GM23338 (cell line): Measurements from ENCODE around the gene GABRA1. TPM values are rescaled to one million over a fixed set of nuclear protein-coding genes. Genes with fewer than 3 reads are reported as not detected.

Experiments used
- ATAC-seq: fragments of 200-7000 bp; cut with Tn5 transposase; 3 replicates; pipeline ENCODE4 v1.9.1; 2020
- DNase-seq: peaks from one replicate; pipeline ENCODE4 v3.0.0-alpha.2; 2015; ENCODE audit warnings: low spot score
- H2AFZ ChIP-seq: fragments of 200-600 bp; sonication (generic); 2 replicates; pipeline ENCODE4 v1.8.0; 2016; ENCODE audit warnings: antibody characterized with exemption, mild to moderate bottlenecking, moderate library complexity
- H3F3A ChIP-seq: fragments of 200-600 bp; sonication (generic); replicated peaks from 2 replicates; pipeline ENCODE4 v1.8.0; 2017; ENCODE audit warnings: antibody characterized with exemption, mixed run types, low read depth
- H3K27ac ChIP-seq: fragments of 200-600 bp; sonication (generic); 2 replicates; pipeline ENCODE4 v1.6.1; 2016; ENCODE audit warnings: low read depth
- H3K27me3 ChIP-seq: fragments of 200-600 bp; sonication (generic); 2 replicates; pipeline ENCODE4 v1.8.0; 2016; ENCODE audit warnings: mild to moderate bottlenecking, mixed run types, moderate library complexity; ENCODE audit not compliant: insufficient read depth
- H3K36me3 ChIP-seq: fragments of 200-600 bp; sonication (generic); 2 replicates; pipeline ENCODE4 v1.8.0; 2016; ENCODE audit warnings: mild to moderate bottlenecking; ENCODE audit not compliant: insufficient read depth
- H3K4me1 ChIP-seq: fragments of 200-600 bp; sonication (generic); 2 replicates; pipeline ENCODE4 v1.8.0; 2016; ENCODE audit warnings: mild to moderate bottlenecking, moderate library complexity; ENCODE audit not compliant: insufficient read depth
- H3K4me2 ChIP-seq: fragments of 200-600 bp; sonication (generic); 2 replicates; pipeline ENCODE4 v1.7.1; 2017; ENCODE audit warnings: mixed run types
- H3K4me3 ChIP-seq: fragments of 200-600 bp; sonication (generic); 2 replicates; pipeline ENCODE4 v1.6.1; 2016; ENCODE audit warnings: mixed run types
- H3K79me2 ChIP-seq: fragments of 200-600 bp; sonication (generic); replicated peaks from 2 replicates; pipeline ENCODE4 v1.8.0; 2017; ENCODE audit warnings: mild to moderate bottlenecking; ENCODE audit not compliant: insufficient read depth
- H3K9me2 ChIP-seq: fragments of 200-600 bp; sonication (generic); 2 replicates; pipeline ENCODE4 v1.8.0; 2017; ENCODE audit not compliant: insufficient read depth
- H4K20me1 ChIP-seq: fragments of 200-600 bp; sonication (generic); replicated peaks from 2 replicates; pipeline ENCODE4 v1.8.0; 2017; ENCODE audit warnings: mild to moderate bottlenecking; ENCODE audit not compliant: insufficient read depth
- H3K27ac Mint-ChIP-seq: 2 replicates; pipeline ENCODE4 v1.8.0; 2020; ENCODE audit warnings: inconsistent platforms, mild to moderate bottlenecking, moderate library complexity, mixed read lengths
- H3K27me3 Mint-ChIP-seq: 3 replicates; pipeline ENCODE4 v1.8.0; 2022; ENCODE audit warnings: low read depth, mild to moderate bottlenecking, moderate library complexity, mixed read lengths, inconsistent platforms; ENCODE audit not compliant: insufficient read depth, poor library complexity
- H3K36me3 Mint-ChIP-seq: 3 replicates; pipeline ENCODE4 v1.8.0; 2021; ENCODE audit warnings: low read depth, mild to moderate bottlenecking, inconsistent platforms, moderate library complexity, mixed read lengths
- H3K4me1 Mint-ChIP-seq: 3 replicates; pipeline ENCODE4 v1.8.0; 2020; ENCODE audit warnings: mild to moderate bottlenecking, inconsistent platforms, mixed read lengths
- H3K4me3 Mint-ChIP-seq: 3 replicates; pipeline ENCODE4 v1.8.0; 2021; ENCODE audit warnings: moderate library complexity, mild to moderate bottlenecking, inconsistent platforms, mixed read lengths
- H3K9me3 Mint-ChIP-seq: 3 replicates; pipeline ENCODE4 v1.8.0; 2020; ENCODE audit warnings: moderate library complexity, mild to moderate bottlenecking, inconsistent platforms, mixed read lengths
- CREB1 ChIP-seq: fragments of 250-450 bp; sonication (Bioruptor Pico); IDR thresholded peaks from 2 replicates; pipeline ENCODE4 v1.5.0; 2020; ENCODE audit warnings: low read depth, mild to moderate bottlenecking, moderate library complexity
- EZH2 ChIP-seq: fragments of 200-600 bp; sonication (generic); IDR thresholded peaks from one replicate; pipeline ENCODE4 v1.8.0; 2017; ENCODE audit warnings: antibody characterized with exemption, mild to moderate bottlenecking, low read depth; ENCODE audit not compliant: unreplicated experiment
- EZH2phosphoT487 ChIP-seq: fragments of 200-600 bp; sonication (generic); IDR thresholded peaks from one replicate; pipeline ENCODE4 v1.8.1; 2018; ENCODE audit warnings: antibody characterized with exemption; ENCODE audit not compliant: unreplicated experiment
- JUNB ChIP-seq: IDR thresholded peaks from one replicate; pipeline ENCODE4 v1.6.1; 2016; ENCODE audit warnings: antibody characterized with exemption; ENCODE audit not compliant: unreplicated experiment
- NANOG ChIP-seq: IDR thresholded peaks from 2 replicates; pipeline ENCODE4 v1.6.1; 2016; ENCODE audit warnings: antibody characterized with exemption, borderline replicate concordance
- POLR2AphosphoS5 ChIP-seq: IDR thresholded peaks from 2 replicates; pipeline ENCODE4 v1.6.1; 2016; ENCODE audit warnings: antibody characterized with exemption, low read depth
- STAT1 ChIP-seq: IDR thresholded peaks from one replicate; pipeline ENCODE4 v1.6.1; 2016; ENCODE audit warnings: antibody characterized with exemption; ENCODE audit not compliant: unreplicated experiment
- ZNF114 ChIP-seq: fragments of 250-450 bp; sonication (Bioruptor Pico); IDR thresholded peaks from 2 replicates; pipeline ENCODE4 v1.5.0; 2020; ENCODE audit warnings: mild to moderate bottlenecking, moderate library complexity
- ZNF331 ChIP-seq: fragments of 250-450 bp; sonication (Bioruptor Pico); IDR thresholded peaks from 2 replicates; pipeline ENCODE4 v1.5.0; 2020; ENCODE audit warnings: low read depth, mild to moderate bottlenecking, moderate library complexity
- polyA plus RNA-seq: library from polyadenylated mRNA; unstranded; fragments of >200 nt; fragmentation: Nextera tagmentation; extraction: Ambion mirVana; gene quantifications from 2 replicates; pipeline ENCODE4 v1.2.1, GENCODE V29; 2016
- total RNA-seq: library from RNA; depleted of rRNA; stranded (reverse); fragments of >200 nt; shearing (Covaris generic); gene quantifications from 2 replicates; pipeline ENCODE4 v1.2.3, GENCODE V29; 2014
- TF ChIP-seq, protein P1 (sequence below): IDR thresholded peaks from 2 replicates; pipeline ENCODE4 v1.6.1; 2016; ENCODE audit warnings: antibody characterized with exemption
- TF ChIP-seq, protein P2 (sequence below), 2 experiments: fragments of 200-600 bp in 1 of 2; sonication (generic) in 1 of 2; conservative IDR thresholded peaks; 2 replicates each; pipeline versions ENCODE4 v1.5.1 to v1.6.1; 2016 to 2017; ENCODE audit warnings: antibody characterized with exemption in 2 of 2, low read depth in 2 of 2, mild to moderate bottlenecking in 2 of 2, moderate library complexity in 1 of 2
- TF ChIP-seq, protein P3 (sequence below): IDR thresholded peaks from one replicate; pipeline ENCODE4 v1.6.1; 2018; ENCODE audit warnings: antibody characterized with exemption; ENCODE audit not compliant: unreplicated experiment
- TF ChIP-seq, protein P4 (sequence below): fragments of 250-450 bp; sonication (Bioruptor Pico); IDR thresholded peaks from 2 replicates; pipeline ENCODE4 v1.5.0; 2020; ENCODE audit warnings: mild to moderate bottlenecking, moderate library complexity

The GABRA1 gene
- total and polyA plus RNA-seq, 2 experiments from 2014 or later, result 0.52 TPM

DNA sequence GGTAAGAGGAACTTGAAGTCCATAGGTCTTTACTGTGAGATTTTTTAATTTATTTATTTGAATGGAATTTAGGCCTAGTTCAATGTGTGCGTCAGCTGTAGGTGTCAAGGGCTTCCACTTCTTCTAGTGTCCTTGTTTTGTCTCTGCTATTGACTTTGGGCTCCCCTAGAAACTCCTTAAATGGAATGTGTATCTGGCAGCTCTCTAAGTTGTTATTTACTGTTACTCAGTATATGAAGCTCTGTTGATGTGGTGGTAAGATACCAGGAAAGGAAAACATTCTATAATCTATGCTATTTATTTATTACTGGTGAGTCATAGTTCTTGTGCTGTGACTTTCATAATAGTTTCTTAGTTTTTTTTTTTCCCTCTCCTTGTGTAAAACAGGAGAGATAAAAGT, 97.1 kb downstream of the GABRA1 start:
- no peak for ATAC-seq
- H3K4me1 Mint-ChIP-seq, result no peaks in the 10 kb centered on the region
- H3K27ac Mint-ChIP-seq, result no peak overlapping the region
- H3K36me3 Mint-ChIP-seq, result no peaks in the 10 kb centered on the region
- Histone ChIP-seq H3K4me1 (no peaks in the 10 kb centered on the region), H3K9me2 (no peaks in the 10 kb centered on the region), H2AFZ (no peak overlapping the region), H4K20me1 (no peaks in the 10 kb centered on the region), H3F3A (no peaks in the 10 kb centered on the region), H3K36me3 (no peaks in the 10 kb centered on the region), H3K4me2 (no peak overlapping the region), H3K4me3 (no peak overlapping the region), H3K27me3 (no peaks in the 10 kb centered on the region), H3K27ac (no peak overlapping the region), H3K79me2 (no peaks in the 10 kb centered on the region)
- DNase-seq, result no peak
- H3K9me3 Mint-ChIP-seq, result no peaks in the 10 kb centered on the region
- H3K27me3 Mint-ChIP-seq, result no peaks in the 10 kb centered on the region
- no peak overlapping the region for H3K4me3 Mint-ChIP-seq
- no peak for TF ChIP-seq EZH2
- no peak for TF ChIP-seq POLR2AphosphoS5
- TF ChIP-seq EZH2phosphoT487, result no peak
- TF ChIP-seq, protein P1, sequence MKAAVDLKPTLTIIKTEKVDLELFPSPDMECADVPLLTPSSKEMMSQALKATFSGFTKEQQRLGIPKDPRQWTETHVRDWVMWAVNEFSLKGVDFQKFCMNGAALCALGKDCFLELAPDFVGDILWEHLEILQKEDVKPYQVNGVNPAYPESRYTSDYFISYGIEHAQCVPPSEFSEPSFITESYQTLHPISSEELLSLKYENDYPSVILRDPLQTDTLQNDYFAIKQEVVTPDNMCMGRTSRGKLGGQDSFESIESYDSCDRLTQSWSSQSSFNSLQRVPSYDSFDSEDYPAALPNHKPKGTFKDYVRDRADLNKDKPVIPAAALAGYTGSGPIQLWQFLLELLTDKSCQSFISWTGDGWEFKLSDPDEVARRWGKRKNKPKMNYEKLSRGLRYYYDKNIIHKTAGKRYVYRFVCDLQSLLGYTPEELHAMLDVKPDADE, result no peak
- no peak for TF ChIP-seq JUNB
- TF ChIP-seq STAT1, result no peak
- TF ChIP-seq, protein P2, sequence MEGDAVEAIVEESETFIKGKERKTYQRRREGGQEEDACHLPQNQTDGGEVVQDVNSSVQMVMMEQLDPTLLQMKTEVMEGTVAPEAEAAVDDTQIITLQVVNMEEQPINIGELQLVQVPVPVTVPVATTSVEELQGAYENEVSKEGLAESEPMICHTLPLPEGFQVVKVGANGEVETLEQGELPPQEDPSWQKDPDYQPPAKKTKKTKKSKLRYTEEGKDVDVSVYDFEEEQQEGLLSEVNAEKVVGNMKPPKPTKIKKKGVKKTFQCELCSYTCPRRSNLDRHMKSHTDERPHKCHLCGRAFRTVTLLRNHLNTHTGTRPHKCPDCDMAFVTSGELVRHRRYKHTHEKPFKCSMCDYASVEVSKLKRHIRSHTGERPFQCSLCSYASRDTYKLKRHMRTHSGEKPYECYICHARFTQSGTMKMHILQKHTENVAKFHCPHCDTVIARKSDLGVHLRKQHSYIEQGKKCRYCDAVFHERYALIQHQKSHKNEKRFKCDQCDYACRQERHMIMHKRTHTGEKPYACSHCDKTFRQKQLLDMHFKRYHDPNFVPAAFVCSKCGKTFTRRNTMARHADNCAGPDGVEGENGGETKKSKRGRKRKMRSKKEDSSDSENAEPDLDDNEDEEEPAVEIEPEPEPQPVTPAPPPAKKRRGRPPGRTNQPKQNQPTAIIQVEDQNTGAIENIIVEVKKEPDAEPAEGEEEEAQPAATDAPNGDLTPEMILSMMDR (conservative IDR thresholded peaks at IDR 0.05; ENCODE audit: low read depth in 2 of 2), result no peak
- no peak for TF ChIP-seq NANOG
- TF ChIP-seq CREB1, result no peak
- TF ChIP-seq, protein P3, sequence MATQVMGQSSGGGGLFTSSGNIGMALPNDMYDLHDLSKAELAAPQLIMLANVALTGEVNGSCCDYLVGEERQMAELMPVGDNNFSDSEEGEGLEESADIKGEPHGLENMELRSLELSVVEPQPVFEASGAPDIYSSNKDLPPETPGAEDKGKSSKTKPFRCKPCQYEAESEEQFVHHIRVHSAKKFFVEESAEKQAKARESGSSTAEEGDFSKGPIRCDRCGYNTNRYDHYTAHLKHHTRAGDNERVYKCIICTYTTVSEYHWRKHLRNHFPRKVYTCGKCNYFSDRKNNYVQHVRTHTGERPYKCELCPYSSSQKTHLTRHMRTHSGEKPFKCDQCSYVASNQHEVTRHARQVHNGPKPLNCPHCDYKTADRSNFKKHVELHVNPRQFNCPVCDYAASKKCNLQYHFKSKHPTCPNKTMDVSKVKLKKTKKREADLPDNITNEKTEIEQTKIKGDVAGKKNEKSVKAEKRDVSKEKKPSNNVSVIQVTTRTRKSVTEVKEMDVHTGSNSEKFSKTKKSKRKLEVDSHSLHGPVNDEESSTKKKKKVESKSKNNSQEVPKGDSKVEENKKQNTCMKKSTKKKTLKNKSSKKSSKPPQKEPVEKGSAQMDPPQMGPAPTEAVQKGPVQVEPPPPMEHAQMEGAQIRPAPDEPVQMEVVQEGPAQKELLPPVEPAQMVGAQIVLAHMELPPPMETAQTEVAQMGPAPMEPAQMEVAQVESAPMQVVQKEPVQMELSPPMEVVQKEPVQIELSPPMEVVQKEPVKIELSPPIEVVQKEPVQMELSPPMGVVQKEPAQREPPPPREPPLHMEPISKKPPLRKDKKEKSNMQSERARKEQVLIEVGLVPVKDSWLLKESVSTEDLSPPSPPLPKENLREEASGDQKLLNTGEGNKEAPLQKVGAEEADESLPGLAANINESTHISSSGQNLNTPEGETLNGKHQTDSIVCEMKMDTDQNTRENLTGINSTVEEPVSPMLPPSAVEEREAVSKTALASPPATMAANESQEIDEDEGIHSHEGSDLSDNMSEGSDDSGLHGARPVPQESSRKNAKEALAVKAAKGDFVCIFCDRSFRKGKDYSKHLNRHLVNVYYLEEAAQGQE, result no peak
- TF ChIP-seq, protein P4, sequence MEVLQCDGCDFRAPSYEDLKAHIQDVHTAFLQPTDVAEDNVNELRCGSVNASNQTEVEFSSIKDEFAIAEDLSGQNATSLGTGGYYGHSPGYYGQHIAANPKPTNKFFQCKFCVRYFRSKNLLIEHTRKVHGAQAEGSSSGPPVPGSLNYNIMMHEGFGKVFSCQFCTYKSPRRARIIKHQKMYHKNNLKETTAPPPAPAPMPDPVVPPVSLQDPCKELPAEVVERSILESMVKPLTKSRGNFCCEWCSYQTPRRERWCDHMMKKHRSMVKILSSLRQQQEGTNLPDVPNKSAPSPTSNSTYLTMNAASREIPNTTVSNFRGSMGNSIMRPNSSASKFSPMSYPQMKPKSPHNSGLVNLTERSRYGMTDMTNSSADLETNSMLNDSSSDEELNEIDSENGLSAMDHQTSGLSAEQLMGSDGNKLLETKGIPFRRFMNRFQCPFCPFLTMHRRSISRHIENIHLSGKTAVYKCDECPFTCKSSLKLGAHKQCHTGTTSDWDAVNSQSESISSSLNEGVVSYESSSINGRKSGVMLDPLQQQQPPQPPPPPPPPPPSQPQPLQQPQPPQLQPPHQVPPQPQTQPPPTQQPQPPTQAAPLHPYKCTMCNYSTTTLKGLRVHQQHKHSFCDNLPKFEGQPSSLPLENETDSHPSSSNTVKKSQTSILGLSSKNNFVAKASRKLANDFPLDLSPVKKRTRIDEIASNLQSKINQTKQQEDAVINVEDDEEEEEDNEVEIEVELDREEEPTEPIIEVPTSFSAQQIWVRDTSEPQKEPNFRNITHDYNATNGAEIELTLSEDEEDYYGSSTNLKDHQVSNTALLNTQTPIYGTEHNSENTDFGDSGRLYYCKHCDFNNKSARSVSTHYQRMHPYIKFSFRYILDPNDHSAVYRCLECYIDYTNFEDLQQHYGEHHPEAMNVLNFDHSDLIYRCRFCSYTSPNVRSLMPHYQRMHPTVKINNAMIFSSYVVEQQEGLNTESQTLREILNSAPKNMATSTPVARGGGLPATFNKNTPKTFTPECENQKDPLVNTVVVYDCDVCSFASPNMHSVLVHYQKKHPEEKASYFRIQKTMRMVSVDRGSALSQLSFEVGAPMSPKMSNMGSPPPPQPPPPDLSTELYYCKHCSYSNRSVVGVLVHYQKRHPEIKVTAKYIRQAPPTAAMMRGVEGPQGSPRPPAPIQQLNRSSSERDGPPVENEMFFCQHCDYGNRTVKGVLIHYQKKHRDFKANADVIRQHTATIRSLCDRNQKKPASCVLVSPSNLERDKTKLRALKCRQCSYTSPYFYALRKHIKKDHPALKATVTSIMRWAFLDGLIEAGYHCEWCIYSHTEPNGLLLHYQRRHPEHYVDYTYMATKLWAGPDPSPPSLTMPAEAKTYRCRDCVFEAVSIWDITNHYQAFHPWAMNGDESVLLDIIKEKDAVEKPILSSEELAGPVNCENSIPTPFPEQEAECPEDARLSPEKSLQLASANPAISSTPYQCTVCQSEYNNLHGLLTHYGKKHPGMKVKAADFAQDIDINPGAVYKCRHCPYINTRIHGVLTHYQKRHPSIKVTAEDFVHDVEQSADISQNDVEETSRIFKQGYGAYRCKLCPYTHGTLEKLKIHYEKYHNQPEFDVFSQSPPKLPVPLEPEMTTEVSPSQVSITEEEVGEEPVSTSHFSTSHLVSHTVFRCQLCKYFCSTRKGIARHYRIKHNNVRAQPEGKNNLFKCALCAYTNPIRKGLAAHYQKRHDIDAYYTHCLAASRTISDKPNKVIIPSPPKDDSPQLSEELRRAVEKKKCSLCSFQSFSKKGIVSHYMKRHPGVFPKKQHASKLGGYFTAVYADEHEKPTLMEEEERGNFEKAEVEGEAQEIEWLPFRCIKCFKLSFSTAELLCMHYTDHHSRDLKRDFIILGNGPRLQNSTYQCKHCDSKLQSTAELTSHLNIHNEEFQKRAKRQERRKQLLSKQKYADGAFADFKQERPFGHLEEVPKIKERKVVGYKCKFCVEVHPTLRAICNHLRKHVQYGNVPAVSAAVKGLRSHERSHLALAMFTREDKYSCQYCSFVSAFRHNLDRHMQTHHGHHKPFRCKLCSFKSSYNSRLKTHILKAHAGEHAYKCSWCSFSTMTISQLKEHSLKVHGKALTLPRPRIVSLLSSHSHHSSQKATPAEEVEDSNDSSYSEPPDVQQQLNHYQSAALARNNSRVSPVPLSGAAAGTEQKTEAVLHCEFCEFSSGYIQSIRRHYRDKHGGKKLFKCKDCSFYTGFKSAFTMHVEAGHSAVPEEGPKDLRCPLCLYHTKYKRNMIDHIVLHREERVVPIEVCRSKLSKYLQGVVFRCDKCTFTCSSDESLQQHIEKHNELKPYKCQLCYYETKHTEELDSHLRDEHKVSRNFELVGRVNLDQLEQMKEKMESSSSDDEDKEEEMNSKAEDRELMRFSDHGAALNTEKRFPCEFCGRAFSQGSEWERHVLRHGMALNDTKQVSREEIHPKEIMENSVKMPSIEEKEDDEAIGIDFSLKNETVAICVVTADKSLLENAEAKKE (CRISPR knock-in tag), result no peak
- TF ChIP-seq ZNF331 (CRISPR knock-in tag), result no peak
- no peak for TF ChIP-seq ZNF114 (CRISPR knock-in tag)
